ENCODE results near the gene MRPL11.

Gene MRPL11

DNA sequence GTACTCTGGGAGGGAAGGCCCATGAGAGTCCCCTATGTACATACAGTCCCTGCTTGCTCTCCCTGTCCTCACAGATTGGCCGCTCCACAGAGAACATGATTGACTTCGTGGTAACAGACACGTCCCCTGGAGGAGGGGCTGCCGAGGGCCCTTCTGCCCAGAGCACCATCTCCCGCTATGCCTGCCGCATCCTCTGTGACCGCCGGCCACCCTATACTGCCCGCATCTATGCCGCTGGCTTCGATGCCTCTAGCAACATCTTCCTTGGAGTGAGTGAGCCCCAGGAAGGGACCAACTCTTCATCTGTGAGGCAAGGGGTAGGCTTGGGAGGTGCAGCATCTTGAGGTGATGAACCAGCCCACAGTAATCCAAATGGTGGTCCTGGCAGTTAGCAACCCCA, 34.5 kb upstream of the MRPL11 start:
- ChIA-PET CTCF (interaction anchor here (1.0 kb wide), 1 partner anchor 64 kb away, joined by 3 read pairs; no protein-coding TSS in a partner anchor), POLR2A (no interaction called here)
- TF ChIP-seq, protein P1, sequence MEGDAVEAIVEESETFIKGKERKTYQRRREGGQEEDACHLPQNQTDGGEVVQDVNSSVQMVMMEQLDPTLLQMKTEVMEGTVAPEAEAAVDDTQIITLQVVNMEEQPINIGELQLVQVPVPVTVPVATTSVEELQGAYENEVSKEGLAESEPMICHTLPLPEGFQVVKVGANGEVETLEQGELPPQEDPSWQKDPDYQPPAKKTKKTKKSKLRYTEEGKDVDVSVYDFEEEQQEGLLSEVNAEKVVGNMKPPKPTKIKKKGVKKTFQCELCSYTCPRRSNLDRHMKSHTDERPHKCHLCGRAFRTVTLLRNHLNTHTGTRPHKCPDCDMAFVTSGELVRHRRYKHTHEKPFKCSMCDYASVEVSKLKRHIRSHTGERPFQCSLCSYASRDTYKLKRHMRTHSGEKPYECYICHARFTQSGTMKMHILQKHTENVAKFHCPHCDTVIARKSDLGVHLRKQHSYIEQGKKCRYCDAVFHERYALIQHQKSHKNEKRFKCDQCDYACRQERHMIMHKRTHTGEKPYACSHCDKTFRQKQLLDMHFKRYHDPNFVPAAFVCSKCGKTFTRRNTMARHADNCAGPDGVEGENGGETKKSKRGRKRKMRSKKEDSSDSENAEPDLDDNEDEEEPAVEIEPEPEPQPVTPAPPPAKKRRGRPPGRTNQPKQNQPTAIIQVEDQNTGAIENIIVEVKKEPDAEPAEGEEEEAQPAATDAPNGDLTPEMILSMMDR (IDR thresholded peaks at IDR 0.05; ENCODE audit: control extremely low read depth, extremely low read depth, low read depth, missing control alignments) = no peak
- no peak for DNase-seq (ENCODE audit: extremely low spot score)

DNA sequence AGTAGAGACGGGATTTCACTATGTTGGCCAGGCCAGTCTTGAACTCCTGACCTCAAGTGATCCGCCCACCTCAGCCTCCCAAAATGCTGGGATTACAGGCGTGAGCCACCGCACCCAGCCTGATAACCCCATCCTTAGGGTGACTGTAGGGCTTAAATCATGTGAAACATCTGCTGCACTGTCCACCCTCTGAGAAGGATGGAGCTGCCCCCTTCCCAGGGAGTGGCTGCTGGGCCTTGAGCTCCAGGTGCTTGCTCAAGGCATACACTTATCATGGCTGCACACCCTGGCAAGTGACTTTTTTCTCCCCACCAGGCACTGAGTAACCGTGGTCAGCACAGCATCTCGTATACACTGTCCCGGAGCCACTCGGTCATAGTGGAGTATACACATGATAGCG, 33.4 kb upstream of the MRPL11 start:
- no peak for DNase-seq (ENCODE audit: extremely low spot score)
- ChIA-PET CTCF (interaction anchor here (0.7 to 8.3 kb wide), 5 partner anchors 7 to 308 kb away, joined by 3 to 83 read pairs (median 4); partner anchors contain the start of genes DPP3 and RBM4B), POLR2A (interaction anchor here (0.7 kb wide), 1 partner anchor 835 kb away, joined by 3 read pairs; no protein-coding TSS in a partner anchor)
- TF ChIP-seq, protein P1 (IDR thresholded peaks at IDR 0.05; ENCODE audit: control extremely low read depth, extremely low read depth, low read depth, missing control alignments) = no peak

DNA sequence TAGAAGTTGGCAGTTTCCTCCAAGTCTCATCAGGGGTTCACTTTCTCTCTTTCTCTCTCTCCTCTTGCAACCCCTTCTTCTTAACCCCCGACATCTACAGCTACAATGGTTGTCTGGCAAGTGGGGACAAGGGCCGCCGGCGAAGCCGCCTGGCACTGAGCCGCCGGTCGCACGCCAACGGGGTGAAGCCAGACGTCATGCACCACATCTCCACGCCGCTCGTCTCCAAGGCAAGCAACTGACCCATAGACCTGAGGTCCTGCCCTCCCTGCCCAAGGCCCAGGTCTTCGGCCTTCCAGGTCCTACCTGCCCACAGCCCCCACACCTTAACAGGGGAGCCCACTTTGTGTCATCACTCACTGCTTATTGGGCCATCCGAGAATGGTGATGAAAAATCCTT, 32.5 kb upstream of the MRPL11 start:
- CTCF ChIA-PET = interaction anchor here (0.7 to 8.3 kb wide), 6 partner anchors 8 to 307 kb away, joined by 3 to 83 read pairs (median 4); partner anchors contain the start of genes DPP3 and RBM4B
- POLR2A ChIA-PET = interaction anchor here (0.7 kb wide), 1 partner anchor 836 kb away, joined by 3 read pairs; no protein-coding TSS in a partner anchor
- TF ChIP-seq, protein P1 (IDR thresholded peaks at IDR 0.05; ENCODE audit: control extremely low read depth, extremely low read depth, low read depth, missing control alignments) = no peak
- DNase-seq (ENCODE audit: extremely low spot score) = no peak

DNA sequence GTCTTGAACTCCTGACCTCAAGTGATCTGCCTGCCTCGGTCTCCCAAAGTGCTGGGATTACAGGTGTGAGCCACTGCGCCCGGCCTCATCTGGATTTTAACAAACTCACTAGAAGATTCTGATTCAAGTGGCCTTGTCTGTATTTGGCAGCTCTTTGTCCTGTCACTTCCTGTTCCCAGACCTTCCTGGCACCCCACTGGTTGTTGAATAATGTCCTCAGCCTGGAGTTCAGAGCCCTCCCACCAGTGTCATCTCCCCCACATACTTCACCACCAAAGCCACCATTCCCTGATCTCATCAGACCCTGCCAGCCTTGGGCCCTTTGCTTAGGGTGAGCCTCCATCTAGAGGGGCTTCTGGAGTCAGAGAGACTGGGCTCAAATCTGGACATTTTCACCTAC, 31.4 kb upstream of the MRPL11 start:
- TF ChIP-seq, protein P1 (IDR thresholded peaks at IDR 0.05; ENCODE audit: control extremely low read depth, extremely low read depth, low read depth, missing control alignments) = no peak
- DNase-seq (ENCODE audit: extremely low spot score) = no peak
- CTCF ChIA-PET = interaction anchor here (0.9 to 8.3 kb wide), 4 partner anchors 9 to 209 kb away, joined by 3 to 83 read pairs (median 5); partner anchors contain the start of gene DPP3
- POLR2A ChIA-PET = no interaction called here

DNA sequence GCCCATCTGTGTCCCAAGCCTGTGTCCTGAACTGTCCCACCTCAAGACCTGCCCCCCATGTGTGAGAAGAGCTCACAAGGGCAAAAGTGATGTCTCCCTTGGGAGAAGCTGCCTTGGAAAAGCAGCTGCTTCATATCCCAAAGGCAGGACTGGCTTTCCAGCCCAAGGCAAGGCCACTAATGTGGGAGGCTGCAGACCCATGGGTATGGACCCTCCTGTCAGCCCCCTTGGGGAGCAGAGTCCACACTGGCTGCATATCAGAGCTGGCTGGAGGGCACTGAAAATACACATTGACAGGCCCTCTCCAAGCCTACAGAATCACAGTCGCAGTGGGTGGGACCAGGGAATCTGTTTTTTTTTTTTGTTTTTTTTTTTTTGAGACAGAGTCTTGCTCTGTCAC, 30.8 kb upstream of the MRPL11 start:
- POLR2A ChIA-PET = no interaction called here
- DNase-seq (ENCODE audit: extremely low spot score) = no peak
- TF ChIP-seq, protein P1 (IDR thresholded peaks at IDR 0.05; ENCODE audit: control extremely low read depth, extremely low read depth, low read depth, missing control alignments) = no peak
- CTCF ChIA-PET = interaction anchor here (0.9 to 8.3 kb wide), 4 partner anchors 10 to 209 kb away, joined by 3 to 83 read pairs (median 5); partner anchors contain the start of gene DPP3

DNA sequence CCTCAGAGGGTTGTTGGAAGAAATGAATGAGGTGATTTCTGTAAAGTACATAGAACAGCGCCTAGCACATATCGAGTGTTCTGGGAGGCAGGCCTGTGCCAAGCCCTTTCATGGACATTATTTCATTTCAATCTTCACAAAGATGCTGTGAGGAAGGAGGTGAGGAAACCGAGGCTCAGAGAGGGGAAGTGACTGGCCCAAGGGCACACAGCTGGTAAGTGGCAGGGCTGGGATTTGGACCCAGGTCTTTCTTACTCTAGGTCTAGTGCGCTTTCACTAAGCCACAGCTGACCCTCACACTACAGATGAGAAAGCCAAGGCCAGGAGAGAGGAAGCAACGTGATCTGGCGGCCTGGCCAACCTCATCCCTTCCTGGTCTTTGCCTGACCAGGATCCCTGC, 30.0 kb upstream of the MRPL11 start:
- POLR2A ChIA-PET = no interaction called here
- no peak for DNase-seq (ENCODE audit: extremely low spot score)
- CTCF ChIA-PET = interaction anchor here (1.4 to 8.3 kb wide), 3 partner anchors 9 to 210 kb away, joined by 5 to 83 read pairs (median 5); partner anchors contain the start of gene DPP3
- TF ChIP-seq, protein P1 (IDR thresholded peaks at IDR 0.05; ENCODE audit: control extremely low read depth, extremely low read depth, low read depth, missing control alignments) = no peak

Measured in GM10248 (cell line).